Activated naive CD8-positive, alpha-beta T cell (primary cell): Measurements from ENCODE around the gene TNS4.

ENCODE experiments used
- H3K27ac Mint-ChIP-seq: one replicate; pipeline ENCODE4 v1.8.0; 2021; ENCODE audit warnings: mixed read lengths
- H3K27me3 Mint-ChIP-seq: one replicate; pipeline ENCODE4 v1.8.0; 2021; ENCODE audit warnings: mixed read lengths
- H3K36me3 Mint-ChIP-seq: one replicate; pipeline ENCODE4 v1.8.0; 2021; ENCODE audit warnings: mixed read lengths
- H3K4me1 Mint-ChIP-seq: one replicate; pipeline ENCODE4 v1.8.0; 2021; ENCODE audit warnings: low read depth, mixed read lengths
- H3K4me3 Mint-ChIP-seq: one replicate; pipeline ENCODE4 v1.8.0; 2021; ENCODE audit warnings: mild to moderate bottlenecking, mixed read lengths
- H3K9me3 Mint-ChIP-seq: one replicate; pipeline ENCODE4 v1.8.0; 2021; ENCODE audit warnings: low read depth, mixed read lengths

Gene TNS4

GRCh38 chr17:40514013-40514875, 12.8 kb upstream of the TNS4 start:
- H3K27me3 Mint-ChIP-seq, result peaks cover 2% of the 10 kb centered on the region
- H3K36me3 Mint-ChIP-seq, result no peaks in the 10 kb centered on the region
- no peaks in the 10 kb centered on the region for H3K9me3 Mint-ChIP-seq
- peak overlapping the region; percentile 17 for H3K4me3 Mint-ChIP-seq
- H3K4me1 Mint-ChIP-seq, result peaks cover 52% of the 10 kb centered on the region
- H3K27ac Mint-ChIP-seq, result peak overlapping the region; percentile 11

GRCh38 chr17:40511667-40512220, 10.3 kb upstream of the TNS4 start:
- no peaks in the 10 kb centered on the region for H3K36me3 Mint-ChIP-seq
- peaks cover 33% of the 10 kb centered on the region for H3K4me1 Mint-ChIP-seq
- H3K4me3 Mint-ChIP-seq, result no peak overlapping the region
- H3K27me3 Mint-ChIP-seq, result peaks cover 2% of the 10 kb centered on the region
- H3K27ac Mint-ChIP-seq, result no peak overlapping the region
- no peaks in the 10 kb centered on the region for H3K9me3 Mint-ChIP-seq

GRCh38 chr17:40511136-40511535, 9.7 kb upstream of the TNS4 start:
- no peak overlapping the region for H3K27ac Mint-ChIP-seq
- H3K9me3 Mint-ChIP-seq, result no peaks in the 10 kb centered on the region
- H3K36me3 Mint-ChIP-seq, result no peaks in the 10 kb centered on the region
- peaks cover 2% of the 10 kb centered on the region for H3K27me3 Mint-ChIP-seq
- H3K4me1 Mint-ChIP-seq, result peaks cover 27% of the 10 kb centered on the region
- no peak overlapping the region for H3K4me3 Mint-ChIP-seq

GRCh38 chr17:40510328-40510648, 8.9 kb upstream of the TNS4 start:
- Mint-ChIP-seq H3K4me1 (peaks cover 20% of the 10 kb centered on the region), H3K9me3 (no peaks in the 10 kb centered on the region), H3K27me3 (peaks cover 2% of the 10 kb centered on the region), H3K27ac (no peak overlapping the region), H3K36me3 (no peaks in the 10 kb centered on the region), H3K4me3 (no peak overlapping the region)

GRCh38 chr17:40509626-40510327, 8.4 kb upstream of the TNS4 start:
- no peak overlapping the region for H3K4me3 Mint-ChIP-seq
- H3K9me3 Mint-ChIP-seq, result no peaks in the 10 kb centered on the region
- peaks cover 15% of the 10 kb centered on the region for H3K4me1 Mint-ChIP-seq
- H3K27me3 Mint-ChIP-seq, result peaks cover 2% of the 10 kb centered on the region
- H3K36me3 Mint-ChIP-seq, result no peaks in the 10 kb centered on the region
- no peak overlapping the region for H3K27ac Mint-ChIP-seq

GRCh38 chr17:40506786-40507185, 5.4 kb upstream of the TNS4 start:
- Mint-ChIP-seq H3K27me3 (no peaks in the 10 kb centered on the region), H3K36me3 (no peaks in the 10 kb centered on the region), H3K4me3 (no peak overlapping the region), H3K27ac (no peak overlapping the region), H3K9me3 (no peaks in the 10 kb centered on the region), H3K4me1 (peaks cover 2% of the 10 kb centered on the region)

- no peaks in the 10 kb centered on the region for H3K36me3 Mint-ChIP-seq
- no peaks in the 10 kb centered on the region for H3K27me3 Mint-ChIP-seq
- H3K4me3 Mint-ChIP-seq, result no peak overlapping the region
- H3K9me3 Mint-ChIP-seq, result no peaks in the 10 kb centered on the region
- peaks cover 6% of the 10 kb centered on the region for H3K4me1 Mint-ChIP-seq
- peak overlapping the region; percentile 54 for H3K27ac Mint-ChIP-seq
Measured at GRCh38 chr17:40503154-40503553, 1.7 kb upstream of the TNS4 start.

- H3K9me3 Mint-ChIP-seq, result no peaks in the 10 kb centered on the region
- H3K27me3 Mint-ChIP-seq, result no peaks in the 10 kb centered on the region
- H3K4me1 Mint-ChIP-seq, result peaks cover 6% of the 10 kb centered on the region
- no peak overlapping the region for H3K4me3 Mint-ChIP-seq
- no peaks in the 10 kb centered on the region for H3K36me3 Mint-ChIP-seq
- no peak overlapping the region for H3K27ac Mint-ChIP-seq
Measured at GRCh38 chr17:40502716-40503115, 1.3 kb upstream of the TNS4 start.

GRCh38 chr17:40500709-40501108, 714 bp downstream of the TNS4 start:
- peaks cover 5% of the 10 kb centered on the region for H3K4me1 Mint-ChIP-seq
- H3K36me3 Mint-ChIP-seq, result no peaks in the 10 kb centered on the region
- H3K4me3 Mint-ChIP-seq, result no peak overlapping the region
- H3K27ac Mint-ChIP-seq, result no peak overlapping the region
- H3K9me3 Mint-ChIP-seq, result no peaks in the 10 kb centered on the region
- no peaks in the 10 kb centered on the region for H3K27me3 Mint-ChIP-seq

GRCh38 chr17:40500190-40500589, 1.2 kb downstream of the TNS4 start:
- Mint-ChIP-seq H3K27ac (no peak overlapping the region), H3K27me3 (no peaks in the 10 kb centered on the region), H3K4me1 (peaks cover 5% of the 10 kb centered on the region), H3K9me3 (no peaks in the 10 kb centered on the region), H3K4me3 (no peak overlapping the region), H3K36me3 (no peaks in the 10 kb centered on the region)

GRCh38 chr17:40499551-40500189, 1.8 kb downstream of the TNS4 start:
- Mint-ChIP-seq H3K27me3 (no peaks in the 10 kb centered on the region), H3K4me1 (peaks cover 5% of the 10 kb centered on the region), H3K27ac (no peak overlapping the region), H3K36me3 (no peaks in the 10 kb centered on the region), H3K4me3 (no peak overlapping the region), H3K9me3 (no peaks in the 10 kb centered on the region)

GRCh38 chr17:40498281-40499084, 2.9 kb downstream of the TNS4 start:
- no peak overlapping the region for H3K27ac Mint-ChIP-seq
- peaks cover 5% of the 10 kb centered on the region for H3K4me1 Mint-ChIP-seq
- H3K27me3 Mint-ChIP-seq, result no peaks in the 10 kb centered on the region
- no peak overlapping the region for H3K4me3 Mint-ChIP-seq
- H3K36me3 Mint-ChIP-seq, result no peaks in the 10 kb centered on the region
- no peaks in the 10 kb centered on the region for H3K9me3 Mint-ChIP-seq

- Mint-ChIP-seq H3K4me1 (peaks cover 5% of the 10 kb centered on the region), H3K27ac (no peak overlapping the region)
Measured at GRCh38 chr17:40497695-40498094, 3.7 kb downstream of the TNS4 start.

GRCh38 chr17:40496634-40497420, 4.6 kb downstream of the TNS4 start:
- Mint-ChIP-seq H3K4me3 (no peak overlapping the region), H3K4me1 (peaks cover 5% of the 10 kb centered on the region), H3K27ac (peak overlapping the region; percentile 2), H3K36me3 (no peaks in the 10 kb centered on the region), H3K27me3 (no peaks in the 10 kb centered on the region), H3K9me3 (no peaks in the 10 kb centered on the region)

More at GRCh38 chr17:40497695-40498094, 3.7 kb downstream of the TNS4 start:
- H3K9me3 Mint-ChIP-seq, result no peaks in the 10 kb centered on the region
- no peak overlapping the region for H3K4me3 Mint-ChIP-seq
- H3K27me3 Mint-ChIP-seq, result no peaks in the 10 kb centered on the region
- H3K36me3 Mint-ChIP-seq, result no peaks in the 10 kb centered on the region
